ENCODE measurements around the gene HEXIM2. TPM values are rescaled to one million over a fixed set of nuclear protein-coding genes. Genes with fewer than 3 reads are reported as not detected.

Gene HEXIM2
- total and polyA plus RNA-seq, 2 of the 13 experiments (the other 11 are each of a cell fraction or from before 2014, with no cell fraction given), result 27.1 to 32.4 TPM

DNA sequence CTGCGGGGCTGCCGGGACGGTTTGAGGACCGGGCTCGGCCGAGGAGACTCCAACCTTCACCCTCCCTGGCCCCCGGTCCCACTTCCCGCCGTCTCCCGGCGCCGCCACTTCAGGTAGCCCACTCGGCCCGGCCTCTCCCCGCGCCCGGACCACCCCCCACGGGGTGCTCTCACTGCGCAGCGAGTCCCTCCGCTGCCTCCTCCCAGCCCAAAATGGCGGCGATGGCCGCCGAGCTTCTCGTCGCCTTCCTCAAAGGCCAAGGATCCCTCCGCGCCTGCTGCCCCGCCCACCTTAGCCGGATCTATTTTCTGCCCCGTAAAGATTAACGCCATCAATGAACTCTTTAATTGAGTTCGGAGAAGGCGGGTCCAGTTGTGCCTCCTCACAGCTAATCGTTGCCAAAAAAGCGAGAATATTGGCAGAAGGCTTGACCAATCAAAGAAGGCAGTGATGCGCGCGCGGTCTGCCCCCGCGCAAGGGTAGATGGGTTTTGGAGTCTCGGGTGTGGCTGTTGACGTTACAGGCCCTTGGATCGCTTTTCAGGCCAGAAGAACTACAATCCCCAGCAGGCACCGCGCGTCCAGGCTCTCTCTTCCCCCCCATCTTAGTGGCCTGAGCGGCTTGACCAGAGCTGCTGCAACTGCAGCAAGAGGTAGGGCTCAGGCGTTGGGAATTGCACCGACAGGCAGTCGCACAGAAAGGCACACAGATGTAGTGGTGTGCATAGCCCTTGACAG is at the start of gene HEXIM2 (continued):
- TF ChIP-seq ZNF574 (CRISPR knock-in tag; IDR thresholded peaks at IDR 0.05) (peak; percentile 87), BCL3 (CRISPR knock-in tag; IDR thresholded peaks at IDR 0.05) (peak; percentile 77), THYN1 (CRISPR knock-in tag; IDR thresholded peaks at IDR 0.05; ENCODE audit: borderline replicate concordance, low read depth) (no peak), HIVEP1 (CRISPR knock-in tag; IDR thresholded peaks at IDR 0.05) (peak; percentile 12), AKAP8 (CRISPR knock-in tag; IDR thresholded peaks at IDR 0.05) (peak; percentile 30; the same call in 1 of the 2 replicates), THAP11 (CRISPR knock-in tag; IDR thresholded peaks at IDR 0.05) (peak; percentile 98), ZBTB8A (CRISPR knock-in tag; IDR thresholded peaks at IDR 0.05; ENCODE audit: borderline replicate concordance, low read depth) (peak; percentile 95), PHF21A (CRISPR knock-in tag; IDR thresholded peaks at IDR 0.05) (peak; percentile 95), ZFX (CRISPR knock-in tag; IDR thresholded peaks at IDR 0.05; ENCODE audit: low read depth) (peak; percentile 97)
- TF ChIP-seq, protein P1, sequence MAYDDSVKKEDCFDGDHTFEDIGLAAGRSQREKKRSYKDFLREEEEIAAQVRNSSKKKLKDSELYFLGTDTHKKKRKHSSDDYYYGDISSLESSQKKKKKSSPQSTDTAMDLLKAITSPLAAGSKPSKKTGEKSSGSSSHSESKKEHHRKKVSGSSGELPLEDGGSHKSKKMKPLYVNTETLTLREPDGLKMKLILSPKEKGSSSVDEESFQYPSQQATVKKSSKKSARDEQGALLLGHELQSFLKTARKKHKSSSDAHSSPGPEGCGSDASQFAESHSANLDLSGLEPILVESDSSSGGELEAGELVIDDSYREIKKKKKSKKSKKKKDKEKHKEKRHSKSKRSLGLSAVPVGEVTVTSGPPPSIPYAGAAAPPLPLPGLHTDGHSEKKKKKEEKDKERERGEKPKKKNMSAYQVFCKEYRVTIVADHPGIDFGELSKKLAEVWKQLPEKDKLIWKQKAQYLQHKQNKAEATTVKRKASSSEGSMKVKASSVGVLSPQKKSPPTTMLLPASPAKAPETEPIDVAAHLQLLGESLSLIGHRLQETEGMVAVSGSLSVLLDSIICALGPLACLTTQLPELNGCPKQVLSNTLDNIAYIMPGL (CRISPR knock-in tag; IDR thresholded peaks at IDR 0.05; ENCODE audit: borderline replicate concordance in 1 of 2, low read depth in 1 of 2), result peak; percentile 96
- TF ChIP-seq, protein P2, sequence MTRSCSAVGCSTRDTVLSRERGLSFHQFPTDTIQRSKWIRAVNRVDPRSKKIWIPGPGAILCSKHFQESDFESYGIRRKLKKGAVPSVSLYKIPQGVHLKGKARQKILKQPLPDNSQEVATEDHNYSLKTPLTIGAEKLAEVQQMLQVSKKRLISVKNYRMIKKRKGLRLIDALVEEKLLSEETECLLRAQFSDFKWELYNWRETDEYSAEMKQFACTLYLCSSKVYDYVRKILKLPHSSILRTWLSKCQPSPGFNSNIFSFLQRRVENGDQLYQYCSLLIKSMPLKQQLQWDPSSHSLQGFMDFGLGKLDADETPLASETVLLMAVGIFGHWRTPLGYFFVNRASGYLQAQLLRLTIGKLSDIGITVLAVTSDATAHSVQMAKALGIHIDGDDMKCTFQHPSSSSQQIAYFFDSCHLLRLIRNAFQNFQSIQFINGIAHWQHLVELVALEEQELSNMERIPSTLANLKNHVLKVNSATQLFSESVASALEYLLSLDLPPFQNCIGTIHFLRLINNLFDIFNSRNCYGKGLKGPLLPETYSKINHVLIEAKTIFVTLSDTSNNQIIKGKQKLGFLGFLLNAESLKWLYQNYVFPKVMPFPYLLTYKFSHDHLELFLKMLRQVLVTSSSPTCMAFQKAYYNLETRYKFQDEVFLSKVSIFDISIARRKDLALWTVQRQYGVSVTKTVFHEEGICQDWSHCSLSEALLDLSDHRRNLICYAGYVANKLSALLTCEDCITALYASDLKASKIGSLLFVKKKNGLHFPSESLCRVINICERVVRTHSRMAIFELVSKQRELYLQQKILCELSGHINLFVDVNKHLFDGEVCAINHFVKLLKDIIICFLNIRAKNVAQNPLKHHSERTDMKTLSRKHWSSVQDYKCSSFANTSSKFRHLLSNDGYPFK (CRISPR knock-in tag; IDR thresholded peaks at IDR 0.05; ENCODE audit: borderline replicate concordance), result peak; percentile 99
- TF ChIP-seq, protein P3, sequence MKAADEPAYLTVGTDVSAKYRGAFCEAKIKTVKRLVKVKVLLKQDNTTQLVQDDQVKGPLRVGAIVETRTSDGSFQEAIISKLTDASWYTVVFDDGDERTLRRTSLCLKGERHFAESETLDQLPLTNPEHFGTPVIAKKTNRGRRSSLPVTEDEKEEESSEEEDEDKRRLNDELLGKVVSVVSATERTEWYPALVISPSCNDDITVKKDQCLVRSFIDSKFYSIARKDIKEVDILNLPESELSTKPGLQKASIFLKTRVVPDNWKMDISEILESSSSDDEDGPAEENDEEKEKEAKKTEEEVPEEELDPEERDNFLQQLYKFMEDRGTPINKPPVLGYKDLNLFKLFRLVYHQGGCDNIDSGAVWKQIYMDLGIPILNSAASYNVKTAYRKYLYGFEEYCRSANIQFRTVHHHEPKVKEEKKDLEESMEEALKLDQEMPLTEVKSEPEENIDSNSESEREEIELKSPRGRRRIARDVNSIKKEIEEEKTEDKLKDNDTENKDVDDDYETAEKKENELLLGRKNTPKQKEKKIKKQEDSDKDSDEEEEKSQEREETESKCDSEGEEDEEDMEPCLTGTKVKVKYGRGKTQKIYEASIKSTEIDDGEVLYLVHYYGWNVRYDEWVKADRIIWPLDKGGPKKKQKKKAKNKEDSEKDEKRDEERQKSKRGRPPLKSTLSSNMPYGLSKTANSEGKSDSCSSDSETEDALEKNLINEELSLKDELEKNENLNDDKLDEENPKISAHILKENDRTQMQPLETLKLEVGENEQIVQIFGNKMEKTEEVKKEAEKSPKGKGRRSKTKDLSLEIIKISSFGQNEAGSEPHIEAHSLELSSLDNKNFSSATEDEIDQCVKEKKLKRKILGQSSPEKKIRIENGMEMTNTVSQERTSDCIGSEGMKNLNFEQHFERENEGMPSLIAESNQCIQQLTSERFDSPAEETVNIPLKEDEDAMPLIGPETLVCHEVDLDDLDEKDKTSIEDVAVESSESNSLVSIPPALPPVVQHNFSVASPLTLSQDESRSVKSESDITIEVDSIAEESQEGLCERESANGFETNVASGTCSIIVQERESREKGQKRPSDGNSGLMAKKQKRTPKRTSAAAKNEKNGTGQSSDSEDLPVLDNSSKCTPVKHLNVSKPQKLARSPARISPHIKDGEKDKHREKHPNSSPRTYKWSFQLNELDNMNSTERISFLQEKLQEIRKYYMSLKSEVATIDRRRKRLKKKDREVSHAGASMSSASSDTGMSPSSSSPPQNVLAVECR (CRISPR knock-in tag; IDR thresholded peaks at IDR 0.05; ENCODE audit: borderline replicate concordance), result peak; percentile 80; the same call in 1 of the 2 replicates
